ENCODE results near the gene TENM4. TPM values are rescaled to one million over a fixed set of nuclear protein-coding genes. Genes with fewer than 3 reads are reported as not detected.

TENM4 gene
- total RNA-seq, 2 experiments from 2014 or later: not detected

- DNase-seq: no peak
- Mint-ChIP-seq H3K27me3 (peaks cover 9% of the 10 kb centered on the region), H3K36me3 (no peaks in the 10 kb centered on the region), H3K27ac (no peak overlapping the region), H3K9me3 (no peaks in the 10 kb centered on the region), H3K4me1 (ENCODE audit: low read depth) (no peaks in the 10 kb centered on the region), H3K4me3 (no peak overlapping the region)
- ChIA-PET CTCF (no interaction called here), POLR2A (no interaction called here)
- intact Hi-C loops (cut with micrococcal nuclease): no loop called here
These were observed 429.5 kb downstream of the TENM4 start for GRCh38 chr11:79011357-79011756.

DNA sequence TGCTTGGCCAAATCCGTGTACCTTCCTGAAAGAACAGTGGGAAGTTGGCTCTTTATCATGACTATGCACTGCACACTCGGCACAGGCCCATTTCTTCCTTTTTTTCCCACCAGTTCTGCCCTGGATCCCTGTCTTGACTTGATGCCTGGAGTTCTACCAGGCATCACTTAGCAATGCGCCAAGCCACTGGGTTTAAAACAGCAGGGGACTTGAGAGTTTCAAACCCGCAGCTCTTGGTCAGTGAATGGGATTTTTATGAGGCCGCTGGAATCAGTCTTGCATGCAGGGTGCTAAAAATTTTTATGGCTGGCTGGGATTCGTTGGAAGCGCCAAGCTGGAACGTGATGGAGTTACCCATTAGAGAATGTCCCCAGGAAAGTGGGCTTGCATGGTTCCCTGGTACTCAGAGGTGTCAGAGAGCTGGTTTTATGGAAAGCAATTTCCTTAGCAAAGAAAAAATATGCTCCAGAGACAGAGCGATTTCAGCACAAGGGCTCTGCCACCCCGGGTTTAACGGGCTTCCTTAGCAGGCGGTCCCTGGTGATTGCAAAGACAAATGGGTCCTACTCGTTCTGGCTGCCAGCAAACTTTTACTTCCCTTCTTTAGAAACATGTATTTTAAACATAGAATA, 432.9 kb downstream of the TENM4 start:
- Mint-ChIP-seq H3K27ac (no peak overlapping the region), H3K4me1 (ENCODE audit: low read depth) (no peaks in the 10 kb centered on the region), H3K27me3 (peaks cover 4% of the 10 kb centered on the region), H3K4me3 (no peak overlapping the region), H3K9me3 (no peaks in the 10 kb centered on the region), H3K36me3 (no peaks in the 10 kb centered on the region)
- ChIA-PET POLR2A (no interaction called here), CTCF (no interaction called here)
- no peak for DNase-seq
- intact Hi-C loops (cut with micrococcal nuclease): no loop called here

DNA sequence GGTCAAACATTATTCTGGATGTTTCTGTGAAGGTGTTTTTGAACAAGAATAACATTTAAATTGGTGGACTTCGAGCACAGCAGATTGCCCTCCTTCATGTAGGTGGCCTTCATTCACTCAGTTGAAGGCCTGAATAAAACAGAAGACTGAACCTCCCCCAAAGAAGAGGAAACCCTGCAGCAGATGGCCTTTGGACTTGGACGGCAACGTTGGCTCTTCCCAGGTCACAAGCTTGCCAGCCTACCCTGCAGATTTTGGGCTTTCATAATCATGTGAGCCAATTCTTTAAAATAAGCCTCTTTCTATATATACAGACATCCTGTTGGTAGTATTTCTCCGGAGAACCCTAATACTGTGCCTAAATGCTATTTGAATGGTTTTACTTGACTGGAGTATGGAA, 434.0 kb downstream of the TENM4 start:
- no peak overlapping the region for H3K27ac Mint-ChIP-seq
- peaks cover 1% of the 10 kb centered on the region for H3K27me3 Mint-ChIP-seq
- POLR2A ChIA-PET: no interaction called here
- no peaks in the 10 kb centered on the region for H3K36me3 Mint-ChIP-seq
- no peak overlapping the region for H3K4me3 Mint-ChIP-seq
- no peaks in the 10 kb centered on the region for H3K4me1 Mint-ChIP-seq (ENCODE audit: low read depth)
- no peak for DNase-seq
- intact Hi-C loops (cut with micrococcal nuclease): no loop called here
- H3K9me3 Mint-ChIP-seq: no peaks in the 10 kb centered on the region
- CTCF ChIA-PET: no interaction called here

GRCh38 chr11:78996007-78996406, 444.8 kb downstream of the TENM4 start:
- Mint-ChIP-seq H3K36me3 (no peaks in the 10 kb centered on the region), H3K27ac (no peak overlapping the region), H3K4me3 (no peak overlapping the region), H3K27me3 (peaks cover 2% of the 10 kb centered on the region), H3K9me3 (peaks cover 15% of the 10 kb centered on the region), H3K4me1 (ENCODE audit: low read depth) (no peaks in the 10 kb centered on the region)
- intact Hi-C loops (cut with micrococcal nuclease): no loop called here
- DNase-seq: no peak
- ChIA-PET POLR2A (no interaction called here), CTCF (no interaction called here)

- H3K36me3 Mint-ChIP-seq: no peaks in the 10 kb centered on the region
- H3K4me3 Mint-ChIP-seq: no peak overlapping the region
- H3K4me1 Mint-ChIP-seq (ENCODE audit: low read depth): no peaks in the 10 kb centered on the region
- H3K27me3 Mint-ChIP-seq: peaks cover 2% of the 10 kb centered on the region
- ChIA-PET CTCF (no interaction called here), POLR2A (no interaction called here)
- no peak for DNase-seq
- intact Hi-C loops (cut with micrococcal nuclease): no loop called here
- no peak overlapping the region for H3K27ac Mint-ChIP-seq
- H3K9me3 Mint-ChIP-seq: peaks cover 15% of the 10 kb centered on the region
These were observed 445.7 kb downstream of the TENM4 start for GRCh38 chr11:78995171-78995570.

GRCh38 chr11:78993802-78994430, 446.9 kb downstream of the TENM4 start:
- intact Hi-C loops (cut with micrococcal nuclease): no loop called here
- POLR2A ChIA-PET: no interaction called here
- H3K27ac Mint-ChIP-seq: no peak overlapping the region
- H3K4me3 Mint-ChIP-seq: no peak overlapping the region
- peaks cover 5% of the 10 kb centered on the region for H3K9me3 Mint-ChIP-seq
- DNase-seq: no peak
- H3K4me1 Mint-ChIP-seq (ENCODE audit: low read depth): no peaks in the 10 kb centered on the region
- peaks cover 2% of the 10 kb centered on the region for H3K27me3 Mint-ChIP-seq
- H3K36me3 Mint-ChIP-seq: no peaks in the 10 kb centered on the region
- CTCF ChIA-PET: no interaction called here

- Mint-ChIP-seq H3K4me3 (no peak overlapping the region), H3K4me1 (ENCODE audit: low read depth) (no peaks in the 10 kb centered on the region), H3K27me3 (peaks cover 2% of the 10 kb centered on the region), H3K27ac (no peak overlapping the region), H3K9me3 (peaks cover 2% of the 10 kb centered on the region), H3K36me3 (no peaks in the 10 kb centered on the region)
- no peak for DNase-seq
- ChIA-PET POLR2A (no interaction called here), CTCF (no interaction called here)
- intact Hi-C loops (cut with micrococcal nuclease): no loop called here
These were observed 449.1 kb downstream of the TENM4 start for GRCh38 chr11:78991681-78992080.

DNA sequence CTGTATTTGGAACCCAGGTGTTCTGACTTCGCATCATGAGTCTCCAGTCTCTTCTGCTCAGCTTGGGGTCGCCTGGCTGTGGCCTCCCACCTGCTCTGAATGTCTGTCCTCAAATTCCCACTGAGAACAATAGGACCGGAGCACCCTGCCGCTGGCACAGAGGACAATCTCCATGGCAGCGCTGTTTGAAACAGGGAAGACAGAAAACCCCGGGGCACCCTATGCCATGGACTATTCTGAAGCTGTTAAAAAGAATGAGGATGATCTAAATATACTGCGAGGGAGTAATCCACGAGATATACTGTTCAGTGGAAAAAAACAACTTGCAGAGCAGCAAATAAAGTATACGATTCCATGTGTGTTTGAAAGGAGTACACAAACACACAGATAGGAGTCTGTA, 450.6 kb downstream of the TENM4 start:
- DNase-seq: no peak
- ChIA-PET POLR2A (no interaction called here), CTCF (no interaction called here)
- Mint-ChIP-seq H3K4me1 (ENCODE audit: low read depth) (no peaks in the 10 kb centered on the region), H3K36me3 (no peaks in the 10 kb centered on the region), H3K9me3 (peaks cover 2% of the 10 kb centered on the region), H3K27ac (no peak overlapping the region), H3K27me3 (peaks cover 2% of the 10 kb centered on the region), H3K4me3 (no peak overlapping the region)
- intact Hi-C loops (cut with micrococcal nuclease): no loop called here

DNA sequence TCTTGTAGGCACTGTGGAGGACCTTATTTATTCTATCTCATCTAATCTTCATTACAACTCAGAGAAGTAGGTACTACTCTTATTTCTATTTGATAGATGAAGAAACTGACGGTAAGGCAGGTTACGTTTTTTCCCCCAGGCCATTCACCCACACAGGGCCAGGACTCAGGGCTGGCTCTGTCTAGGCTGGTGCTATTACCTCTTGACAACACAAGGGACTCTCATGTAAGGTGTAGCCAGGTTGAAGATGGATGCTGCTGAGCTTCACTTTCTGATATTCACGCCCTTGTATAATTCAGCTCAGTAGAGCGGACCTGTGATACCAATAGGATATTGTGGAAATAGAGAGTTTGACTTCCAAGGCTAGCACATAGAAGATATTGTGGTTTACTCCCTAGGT, 453.1 kb downstream of the TENM4 start:
- no peaks in the 10 kb centered on the region for H3K4me1 Mint-ChIP-seq (ENCODE audit: low read depth)

GRCh38 chr11:78986305-78986704, 454.5 kb downstream of the TENM4 start:
- Mint-ChIP-seq H3K4me1 (ENCODE audit: low read depth) (no peaks in the 10 kb centered on the region), H3K27ac (no peak overlapping the region), H3K27me3 (no peaks in the 10 kb centered on the region), H3K9me3 (no peaks in the 10 kb centered on the region), H3K4me3 (no peak overlapping the region), H3K36me3 (no peaks in the 10 kb centered on the region)
- ChIA-PET POLR2A (no interaction called here), CTCF (no interaction called here)
- no peak for DNase-seq
- intact Hi-C loops (cut with micrococcal nuclease): no loop called here

More for the DNA sequence above, 453.1 kb downstream of the TENM4 start:
- POLR2A ChIA-PET: no interaction called here
- intact Hi-C loops (cut with micrococcal nuclease): no loop called here
- CTCF ChIA-PET: no interaction called here
- DNase-seq: no peak
- Mint-ChIP-seq H3K4me3 (no peak overlapping the region), H3K9me3 (no peaks in the 10 kb centered on the region), H3K27ac (no peak overlapping the region), H3K36me3 (no peaks in the 10 kb centered on the region), H3K27me3 (no peaks in the 10 kb centered on the region)

DNA sequence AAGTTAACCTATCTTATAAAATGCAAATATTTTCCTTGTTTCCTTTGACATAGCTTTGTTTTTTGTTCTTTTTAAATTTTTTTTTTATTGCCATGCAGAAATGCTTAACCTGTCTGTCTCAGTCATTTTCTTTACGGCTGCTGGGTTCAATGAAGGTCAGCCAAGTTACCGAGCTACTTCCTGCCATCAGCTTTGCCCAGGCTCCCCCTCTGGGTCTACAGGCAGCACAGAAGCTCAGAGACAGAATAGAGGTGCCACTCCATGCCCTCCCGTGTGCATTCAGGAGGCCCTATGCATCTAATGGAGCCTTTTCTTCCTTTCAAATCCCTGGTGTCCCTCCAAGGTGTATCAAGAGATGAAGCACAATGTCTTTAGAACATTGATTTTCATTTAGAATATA, 455.2 kb downstream of the TENM4 start:
- CTCF ChIA-PET: no interaction called here
- Mint-ChIP-seq H3K4me1 (ENCODE audit: low read depth) (no peaks in the 10 kb centered on the region), H3K9me3 (no peaks in the 10 kb centered on the region), H3K27me3 (no peaks in the 10 kb centered on the region), H3K27ac (no peak overlapping the region), H3K36me3 (no peaks in the 10 kb centered on the region), H3K4me3 (no peak overlapping the region)
- POLR2A ChIA-PET: no interaction called here
- intact Hi-C loops (cut with micrococcal nuclease): no loop called here
- no peak for DNase-seq

- Mint-ChIP-seq H3K4me1 (ENCODE audit: low read depth) (no peaks in the 10 kb centered on the region), H3K27ac (no peak overlapping the region), H3K9me3 (no peaks in the 10 kb centered on the region), H3K4me3 (no peak overlapping the region), H3K36me3 (no peaks in the 10 kb centered on the region), H3K27me3 (no peaks in the 10 kb centered on the region)
- intact Hi-C loops (cut with micrococcal nuclease): no loop called here
- ChIA-PET POLR2A (no interaction called here), CTCF (no interaction called here)
- DNase-seq: no peak
These were observed 458.4 kb downstream of the TENM4 start for GRCh38 chr11:78982473-78982872.

- Mint-ChIP-seq H3K4me3 (no peak overlapping the region), H3K27me3 (no peaks in the 10 kb centered on the region), H3K4me1 (ENCODE audit: low read depth) (no peaks in the 10 kb centered on the region), H3K9me3 (no peaks in the 10 kb centered on the region), H3K36me3 (no peaks in the 10 kb centered on the region), H3K27ac (no peak overlapping the region)
- intact Hi-C loops (cut with micrococcal nuclease): no loop called here
- POLR2A ChIA-PET: no interaction called here
- CTCF ChIA-PET: no interaction called here
- DNase-seq: no peak
These were observed 459.7 kb downstream of the TENM4 start for GRCh38 chr11:78981153-78981552.
